Measurements from ENCODE around the gene MYLK4. TPM values are rescaled to one million over a fixed set of nuclear protein-coding genes. Genes with fewer than 3 reads are reported as not detected.
A peak's percentile ranks its signal among the peaks of the same experiment; 100 is the strongest.

Gene MYLK4
- total RNA-seq, 1 experiment from 2014 or later = 0.85 TPM

- no peak overlapping the region for H3K27ac ChIP-seq (ENCODE audit: low read length)
- no TSS peak for BruUV-seq (replicated peaks)
- no peak for TF ChIP-seq POLR2AphosphoS5 (IDR thresholded peaks at IDR 0.05; ENCODE audit: low read depth, low read length)
- TF ChIP-seq SIN3A (IDR thresholded peaks at IDR 0.05; ENCODE audit: borderline replicate concordance, insufficient read depth, low read depth, low read length) = no peak
- 0 out of 2 replicates have a peak, but pooled peaks have one; percentile 25 for TF ChIP-seq CTCF (IDR thresholded peaks at IDR 0.05)
- in situ Hi-C loops (cut with HindIII; ENCODE audit: low pct_unique_long_range_greater_than_20kb, low sequenced_read_pairs) (no loop called here), intact Hi-C loops (cut with micrococcal nuclease; ENCODE audit: unreplicated experiment) (loop anchor here (2.0 kb wide), 1 partner anchor 1148 kb away; no protein-coding TSS in a partner anchor)
- H3K9me3 ChIP-seq (ENCODE audit: control insufficient read depth, insufficient read depth, low read depth, low read length) = no peaks in the 10 kb centered on the region
- H3K4me1 ChIP-seq (ENCODE audit: control insufficient read depth, insufficient read depth, low read length) = no peaks in the 10 kb centered on the region
- ChIA-PET POLR2A (no interaction called here), CTCF (no interaction called here)
- H3K4me3 ChIP-seq (ENCODE audit: low read depth in 2 of 2, low read length in 2 of 2) = no peak overlapping the region
- no peak for DNase-seq (ENCODE audit: low read depth, low spot score)
- H3K27me3 ChIP-seq (ENCODE audit: control insufficient read depth, insufficient read depth, low read length) = no peaks in the 10 kb centered on the region
- ATAC-seq = no peak
- no peaks in the 10 kb centered on the region for H3K36me3 ChIP-seq (ENCODE audit: control insufficient read depth, insufficient read depth, low read length)
Measured at GRCh38 chr6:2744778-2745177, 5.9 kb downstream of the MYLK4 start.

GRCh38 chr6:2744209-2744771, 6.4 kb downstream of the MYLK4 start:
- Histone ChIP-seq H3K4me3 (ENCODE audit: low read depth in 2 of 2, low read length in 2 of 2) (no peak overlapping the region), H3K27me3 (ENCODE audit: control insufficient read depth, insufficient read depth, low read length) (no peaks in the 10 kb centered on the region), H3K9me3 (ENCODE audit: control insufficient read depth, insufficient read depth, low read depth, low read length) (no peaks in the 10 kb centered on the region), H3K4me1 (ENCODE audit: control insufficient read depth, insufficient read depth, low read length) (no peaks in the 10 kb centered on the region), H3K27ac (ENCODE audit: low read length) (no peak overlapping the region), H3K36me3 (ENCODE audit: control insufficient read depth, insufficient read depth, low read length) (no peaks in the 10 kb centered on the region)
- POLR2A ChIA-PET = no interaction called here
- intact Hi-C loops (cut with micrococcal nuclease; ENCODE audit: unreplicated experiment) = loop anchor here (2.0 kb wide), 1 partner anchor 1147 kb away; no protein-coding TSS in a partner anchor
- peak; percentile 69; the same call in 1 of the 2 replicates for ATAC-seq
- TF ChIP-seq REST (IDR thresholded peaks at IDR 0.05; ENCODE audit: insufficient read depth in 1 of 2, low read depth in 2 of 2, low read length in 1 of 2) (no peak), CTCF (IDR thresholded peaks at IDR 0.05) (peak; percentile 57), SIN3A (IDR thresholded peaks at IDR 0.05; ENCODE audit: borderline replicate concordance, insufficient read depth, low read depth, low read length) (no peak)
- no TSS peak for BruUV-seq (replicated peaks)
- CTCF ChIA-PET = no interaction called here
- DNase-seq (ENCODE audit: low read depth, low spot score) = no peak
- in situ Hi-C loops (cut with HindIII; ENCODE audit: low pct_unique_long_range_greater_than_20kb, low sequenced_read_pairs) = no loop called here

Data from Panc1 (cell line).